Measurements from ENCODE around the gene PVALEF.

The PVALEF gene

GRCh38 chr17:81173762-81174155 is 8.5 kb downstream of the PVALEF start:
- H3K4me3 ChIP-seq (ENCODE audit: low read depth, low read length): no peak overlapping the region
- TF ChIP-seq CTCF (IDR thresholded peaks at IDR 0.05; ENCODE audit: low read depth, low read length): no peak

DNA sequence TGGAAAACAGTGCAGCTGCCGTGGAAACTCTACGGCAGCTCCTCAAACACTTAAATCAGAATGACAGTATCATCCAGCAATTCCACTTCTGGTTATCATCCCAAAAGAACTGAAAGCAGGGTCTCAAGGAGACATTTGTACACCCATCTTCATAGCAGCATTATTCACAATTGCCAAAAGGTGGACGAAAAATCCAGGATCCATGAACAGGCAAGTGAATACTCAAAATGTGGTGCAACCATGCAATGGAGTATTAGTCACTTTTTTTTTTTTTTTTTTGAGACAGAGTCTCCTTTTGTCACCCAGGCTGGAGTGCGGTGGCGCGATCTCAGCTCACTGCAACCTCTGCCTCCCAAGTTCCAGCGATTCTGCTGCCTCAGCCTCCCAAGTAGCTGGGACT is 11.4 kb downstream of the PVALEF start:
- H3K4me3 ChIP-seq (ENCODE audit: low read depth, low read length): no peak overlapping the region
- TF ChIP-seq CTCF (IDR thresholded peaks at IDR 0.05; ENCODE audit: low read depth, low read length): no peak

GRCh38 chr17:81178136-81179091 is 13.1 kb downstream of the PVALEF start:
- no peak for TF ChIP-seq CTCF (IDR thresholded peaks at IDR 0.05; ENCODE audit: low read depth, low read length)
- H3K4me3 ChIP-seq (ENCODE audit: low read depth, low read length): no peak overlapping the region

DNA sequence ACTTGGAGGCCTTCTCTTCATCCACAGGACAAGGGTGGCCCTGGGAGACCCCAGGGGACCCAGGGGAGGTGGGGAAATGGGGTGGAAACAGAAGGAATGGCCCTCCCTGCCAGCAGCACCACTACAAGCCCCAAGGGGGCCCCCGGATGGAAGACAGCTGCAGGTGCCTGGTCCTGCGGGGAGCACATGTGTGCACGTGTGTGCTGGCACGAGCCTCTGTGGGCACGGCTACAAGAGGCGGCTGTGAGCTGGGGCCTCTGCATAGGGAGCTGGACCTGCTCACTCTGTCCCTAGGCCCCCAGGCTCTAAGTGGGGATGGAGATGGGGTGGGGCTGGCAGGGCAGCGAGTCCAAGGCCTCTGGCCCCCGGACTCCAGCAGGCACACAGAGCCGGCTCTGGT is 13.9 kb downstream of the PVALEF start:
- no peak overlapping the region for H3K4me3 ChIP-seq (ENCODE audit: low read depth, low read length)
- no peak for TF ChIP-seq CTCF (IDR thresholded peaks at IDR 0.05; ENCODE audit: low read depth, low read length)

DNA sequence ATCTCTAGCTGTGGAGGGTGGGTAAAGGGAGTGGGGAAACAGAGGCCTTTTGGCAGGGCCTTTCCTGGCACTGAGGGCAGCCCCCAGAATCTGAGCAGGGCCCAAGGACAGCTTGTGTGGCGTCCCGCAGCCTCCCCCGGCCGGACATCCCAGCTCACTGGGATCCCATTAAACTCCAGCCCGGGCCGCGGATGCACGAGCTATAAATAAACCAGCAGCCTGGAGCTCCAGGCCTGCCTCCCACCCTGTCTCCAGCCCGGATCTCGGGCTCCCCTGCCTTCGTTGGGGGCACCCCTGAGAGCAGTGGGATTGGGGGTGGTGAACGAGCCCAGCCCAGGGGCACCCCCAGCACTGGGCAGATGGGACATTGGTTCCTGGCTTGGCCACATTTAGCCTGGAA is 14.6 kb downstream of the PVALEF start:
- TF ChIP-seq CTCF (IDR thresholded peaks at IDR 0.05; ENCODE audit: low read depth, low read length): no peak
- no peak overlapping the region for H3K4me3 ChIP-seq (ENCODE audit: low read depth, low read length)

- H3K4me3 ChIP-seq (ENCODE audit: low read depth, low read length): no peak overlapping the region
- no peak for TF ChIP-seq CTCF (IDR thresholded peaks at IDR 0.05; ENCODE audit: low read depth, low read length)
Observed at GRCh38 chr17:81180836-81181810, 15.8 kb downstream of the PVALEF start.

Data from WI38 (cell line).